Measurements from ENCODE around the gene MLH3.

The MLH3 gene

DNA sequence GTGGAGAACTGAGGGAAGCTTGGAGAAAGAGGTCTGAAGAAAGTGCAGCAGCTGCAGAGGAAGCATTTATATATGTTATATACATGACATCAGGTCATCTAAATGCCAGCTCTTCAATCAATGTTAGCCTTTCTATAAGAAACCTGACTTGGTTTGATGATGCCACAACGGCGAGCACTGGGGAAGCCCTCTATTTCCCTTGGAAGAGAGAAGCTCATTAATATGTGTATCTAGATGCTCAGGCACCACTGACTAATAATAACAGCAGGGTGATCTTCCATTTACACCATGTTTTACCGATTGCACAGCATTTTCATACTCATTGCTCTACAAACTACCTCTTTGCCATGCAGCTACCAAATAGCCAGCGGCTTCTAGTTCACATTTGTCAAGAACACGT, 11.7 kb upstream of the MLH3 start:
- peaks cover 28% of the 10 kb centered on the region for H3K36me3 ChIP-seq (ENCODE audit: insufficient read depth, low read length)
- TF ChIP-seq POLR2AphosphoS5 (IDR thresholded peaks at IDR 0.05; ENCODE audit: borderline replicate concordance, low read depth, low read length) = no peak
- no peak for TF ChIP-seq FOXP2 (optimal IDR thresholded peaks at IDR 0.05; ENCODE audit: control extremely low read depth, extremely low read length, insufficient read depth)
- TF ChIP-seq EZH2 (IDR thresholded peaks at IDR 0.05) = no peak
- no peak overlapping the region for H3K27ac ChIP-seq
- peak overlapping the region; percentile 82 for H3K9ac ChIP-seq (ENCODE audit: insufficient read length)
- no peak for DNase-seq (ENCODE audit: low read depth, low spot score)
- H3K9me3 ChIP-seq (ENCODE audit: low read depth, low read length) = peaks cover 10% of the 10 kb centered on the region; the same call in 1 of the 2 replicates
- peak overlapping the region; percentile 93 for H3K4me3 ChIP-seq

DNA sequence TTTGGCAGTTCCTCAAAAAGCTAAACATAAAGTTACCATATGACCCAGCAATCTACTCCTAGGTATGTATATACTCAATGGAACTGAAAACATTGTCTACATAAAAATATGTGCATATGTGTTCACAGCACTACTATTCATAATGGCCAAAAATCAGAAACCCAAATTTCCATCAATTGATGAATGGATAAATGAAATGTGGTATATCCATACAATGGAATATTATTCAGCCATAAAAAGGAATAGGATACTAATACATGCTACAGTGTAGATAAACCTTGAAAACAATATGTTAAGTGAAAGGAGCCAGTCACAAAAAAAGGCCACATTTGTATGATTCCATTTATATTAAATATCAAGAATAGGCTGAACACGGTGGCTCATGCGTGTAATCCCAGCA, 9.2 kb upstream of the MLH3 start:
- TF ChIP-seq EZH2 (IDR thresholded peaks at IDR 0.05) (no peak), POLR2AphosphoS5 (IDR thresholded peaks at IDR 0.05; ENCODE audit: borderline replicate concordance, low read depth, low read length) (no peak), FOXP2 (optimal IDR thresholded peaks at IDR 0.05; ENCODE audit: control extremely low read depth, extremely low read length, insufficient read depth) (no peak)

DNA sequence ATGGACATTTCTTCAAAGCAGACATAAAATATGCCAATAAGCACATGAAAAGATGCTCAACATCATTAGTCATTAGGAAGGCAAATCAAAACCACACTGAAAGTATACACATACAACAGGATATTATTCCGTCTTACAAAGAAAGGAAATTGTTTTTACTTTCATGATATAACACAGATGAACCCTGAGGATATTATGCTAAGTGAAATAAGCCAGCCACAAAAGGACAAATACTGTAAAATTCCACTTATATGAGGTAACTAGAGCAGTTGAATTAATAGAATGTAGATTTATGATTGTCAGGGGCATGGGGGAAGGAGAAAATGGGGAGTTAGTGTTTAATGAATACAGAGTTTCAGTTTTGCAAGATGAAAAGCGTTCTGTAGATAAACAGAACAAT, 8.4 kb upstream of the MLH3 start:
- Histone ChIP-seq H3K27ac (peak overlapping the region; percentile 23; the same call in 1 of the 2 replicates), H3K9me3 (ENCODE audit: low read depth, low read length) (peaks cover 10% of the 10 kb centered on the region; the same call in 1 of the 2 replicates), H3K36me3 (ENCODE audit: insufficient read depth, low read length) (peaks cover 48% of the 10 kb centered on the region), H3K4me3 (no peak overlapping the region; the same call in 1 of the 2 replicates), H3K9ac (ENCODE audit: insufficient read length) (no peak overlapping the region)
- peak; percentile 67 for DNase-seq (ENCODE audit: low read depth, low spot score)
- TF ChIP-seq POLR2AphosphoS5 (IDR thresholded peaks at IDR 0.05; ENCODE audit: borderline replicate concordance, low read depth, low read length) = peak; percentile 31; the same call in 1 of the 2 replicates
- TF ChIP-seq FOXP2 (optimal IDR thresholded peaks at IDR 0.05; ENCODE audit: control extremely low read depth, extremely low read length, insufficient read depth) = no peak

More for the DNA sequence above, 9.2 kb upstream of the MLH3 start:
- Histone ChIP-seq H3K9ac (ENCODE audit: insufficient read length) (no peak overlapping the region), H3K4me3 (peak overlapping the region; percentile 18; the same call in 1 of the 2 replicates), H3K9me3 (ENCODE audit: low read depth, low read length) (peaks cover 10% of the 10 kb centered on the region; the same call in 1 of the 2 replicates), H3K36me3 (ENCODE audit: insufficient read depth, low read length) (peaks cover 47% of the 10 kb centered on the region), H3K27ac (no peak overlapping the region)
- no peak for DNase-seq (ENCODE audit: low read depth, low spot score)

DNA sequence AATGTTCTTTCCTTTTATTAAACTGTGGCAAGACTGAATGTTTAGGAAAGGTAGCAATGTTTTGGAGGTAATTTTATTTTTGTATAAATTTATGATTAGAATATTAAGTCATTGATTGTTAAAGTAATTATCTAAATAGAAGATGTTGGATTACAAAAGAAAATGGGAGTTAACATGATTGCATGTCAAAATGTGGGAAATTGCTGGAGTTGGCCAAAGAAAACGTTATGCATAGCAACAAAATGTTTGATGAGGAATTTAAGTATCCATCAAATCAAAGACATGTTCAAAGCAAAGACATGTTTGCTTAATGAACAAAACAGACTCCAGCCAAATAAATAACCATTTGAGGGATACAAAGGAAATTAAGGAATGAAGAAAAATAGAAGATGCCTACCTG, 3.2 kb upstream of the MLH3 start:
- Histone ChIP-seq H3K4me3 (no peak overlapping the region), H3K9ac (ENCODE audit: insufficient read length) (no peak overlapping the region), H3K36me3 (ENCODE audit: insufficient read depth, low read length) (peaks cover 38% of the 10 kb centered on the region), H3K27ac (no peak overlapping the region; the same call in 1 of the 2 replicates), H3K9me3 (ENCODE audit: low read depth, low read length) (no peaks in the 10 kb centered on the region)
- no peak for TF ChIP-seq EZH2 (IDR thresholded peaks at IDR 0.05)
- TF ChIP-seq POLR2AphosphoS5 (IDR thresholded peaks at IDR 0.05; ENCODE audit: borderline replicate concordance, low read depth, low read length) = no peak
- no peak for DNase-seq (ENCODE audit: low read depth, low spot score)

DNA sequence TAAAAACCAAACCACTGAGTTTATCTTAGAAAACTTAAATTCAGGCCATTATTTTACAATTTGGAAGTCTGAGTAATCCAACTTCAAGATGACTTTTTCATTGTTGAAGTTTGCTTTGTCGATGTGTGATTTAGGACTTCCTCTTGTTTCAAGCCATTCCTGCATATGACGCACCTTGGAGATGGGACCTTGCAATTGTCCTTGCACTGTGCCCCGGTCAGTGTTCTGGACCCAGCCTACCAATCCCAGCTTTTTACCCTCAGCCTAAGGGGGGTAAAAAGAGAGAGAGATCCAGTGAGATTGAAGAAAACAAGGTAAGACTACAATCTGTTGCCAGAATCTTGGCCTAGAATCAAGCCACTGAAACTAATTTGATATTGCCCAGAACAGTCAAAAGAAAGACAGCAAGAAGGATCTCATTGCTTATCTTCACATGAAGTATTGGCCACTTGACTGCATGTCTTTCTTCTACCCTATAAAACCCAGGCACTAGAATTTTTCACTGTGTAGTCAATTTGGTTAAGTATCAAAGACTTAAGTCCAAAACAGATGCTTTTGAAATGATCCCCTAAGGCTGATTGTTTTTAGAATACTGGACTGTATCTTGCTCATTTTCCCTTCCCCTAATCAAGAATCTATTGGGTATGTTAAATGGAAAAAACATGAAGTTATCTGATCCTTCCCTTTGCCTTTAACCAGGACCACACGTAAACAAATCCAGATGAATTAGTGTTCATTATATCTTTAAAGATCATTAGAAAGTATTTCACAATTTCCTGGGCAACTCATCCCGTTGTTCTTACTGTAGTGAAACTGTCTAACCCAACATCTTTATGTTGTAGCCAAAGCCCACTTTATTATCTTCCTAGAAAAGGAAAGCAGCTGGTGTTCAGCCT, 2.4 kb upstream of the MLH3 start:
- H3K4me3 ChIP-seq = no peak overlapping the region
- TF ChIP-seq POLR2AphosphoS5 (IDR thresholded peaks at IDR 0.05; ENCODE audit: borderline replicate concordance, low read depth, low read length) (no peak; the same call in 1 of the 2 replicates), FOXP2 (optimal IDR thresholded peaks at IDR 0.05; ENCODE audit: control extremely low read depth, extremely low read length, insufficient read depth) (no peak), EZH2 (IDR thresholded peaks at IDR 0.05) (no peak)
- H3K9ac ChIP-seq (ENCODE audit: insufficient read length) = no peak overlapping the region
- no peaks in the 10 kb centered on the region for H3K9me3 ChIP-seq (ENCODE audit: low read depth, low read length)
- no peak for DNase-seq (ENCODE audit: low read depth, low spot score)
- H3K36me3 ChIP-seq (ENCODE audit: insufficient read depth, low read length) = peaks cover 32% of the 10 kb centered on the region
- peak overlapping the region; percentile 9 for H3K27ac ChIP-seq

DNA sequence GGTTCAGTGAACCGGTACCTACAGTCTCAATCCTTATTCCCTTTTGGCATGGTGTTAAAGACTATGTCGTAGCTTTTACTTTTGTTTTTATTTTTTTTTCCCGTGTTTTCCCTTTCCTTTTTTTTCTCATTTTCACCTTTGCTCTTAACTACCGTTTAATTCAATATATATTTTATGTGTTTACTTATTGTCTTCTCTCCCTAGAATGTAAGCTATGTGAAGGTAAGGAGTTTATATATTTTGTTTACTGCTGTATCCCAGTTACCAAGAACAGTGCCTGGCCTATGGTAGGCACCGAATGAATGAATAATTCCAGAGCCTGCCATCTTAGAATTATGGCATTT, 261 bp upstream of the MLH3 start:
- H3K27ac ChIP-seq = no peak overlapping the region

DNA sequence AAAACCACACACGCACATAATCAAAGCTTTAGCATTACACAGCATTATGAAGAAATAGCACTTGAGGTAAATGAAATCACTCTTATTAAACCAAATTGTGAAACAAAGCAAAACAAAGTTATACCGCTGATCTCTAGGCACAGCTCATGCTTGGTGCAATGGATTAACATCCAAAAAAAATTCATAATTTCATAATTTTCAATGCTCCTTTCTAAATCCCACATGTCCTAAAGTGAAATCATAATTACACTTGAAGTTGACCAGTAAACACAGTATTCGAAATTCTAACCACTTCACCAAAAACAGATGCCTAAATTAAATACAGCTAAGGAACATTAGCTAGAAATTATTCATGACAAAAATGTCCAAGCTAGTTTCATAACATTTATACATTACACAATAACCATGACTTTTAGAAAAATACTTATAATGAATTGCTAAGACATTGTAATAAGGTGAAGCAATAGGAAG, 1.5 kb downstream of the MLH3 start:
- DNase-seq (ENCODE audit: low read depth, low spot score) = no peak
- H3K4me3 ChIP-seq = no peak overlapping the region
- H3K9ac ChIP-seq (ENCODE audit: insufficient read length) = no peak overlapping the region
- H3K36me3 ChIP-seq (ENCODE audit: insufficient read depth, low read length) = peaks cover 13% of the 10 kb centered on the region; the same call in 1 of the 2 replicates
- peak overlapping the region; percentile 12; the same call in 1 of the 2 replicates for H3K27ac ChIP-seq
- TF ChIP-seq POLR2AphosphoS5 (IDR thresholded peaks at IDR 0.05; ENCODE audit: borderline replicate concordance, low read depth, low read length) (no peak), EZH2 (IDR thresholded peaks at IDR 0.05) (no peak), FOXP2 (optimal IDR thresholded peaks at IDR 0.05; ENCODE audit: control extremely low read depth, extremely low read length, insufficient read depth) (no peak)
- H3K9me3 ChIP-seq (ENCODE audit: low read depth, low read length) = no peaks in the 10 kb centered on the region

More for the DNA sequence above, 261 bp upstream of the MLH3 start:
- Histone ChIP-seq H3K36me3 (ENCODE audit: insufficient read depth, low read length) (peaks cover 25% of the 10 kb centered on the region), H3K9me3 (ENCODE audit: low read depth, low read length) (no peaks in the 10 kb centered on the region), H3K4me3 (no peak overlapping the region), H3K9ac (ENCODE audit: insufficient read length) (no peak overlapping the region)
- TF ChIP-seq POLR2AphosphoS5 (IDR thresholded peaks at IDR 0.05; ENCODE audit: borderline replicate concordance, low read depth, low read length) = no peak
- no peak for TF ChIP-seq FOXP2 (optimal IDR thresholded peaks at IDR 0.05; ENCODE audit: control extremely low read depth, extremely low read length, insufficient read depth)
- TF ChIP-seq EZH2 (IDR thresholded peaks at IDR 0.05) = no peak
- no peak for DNase-seq (ENCODE audit: low read depth, low spot score)

DNA sequence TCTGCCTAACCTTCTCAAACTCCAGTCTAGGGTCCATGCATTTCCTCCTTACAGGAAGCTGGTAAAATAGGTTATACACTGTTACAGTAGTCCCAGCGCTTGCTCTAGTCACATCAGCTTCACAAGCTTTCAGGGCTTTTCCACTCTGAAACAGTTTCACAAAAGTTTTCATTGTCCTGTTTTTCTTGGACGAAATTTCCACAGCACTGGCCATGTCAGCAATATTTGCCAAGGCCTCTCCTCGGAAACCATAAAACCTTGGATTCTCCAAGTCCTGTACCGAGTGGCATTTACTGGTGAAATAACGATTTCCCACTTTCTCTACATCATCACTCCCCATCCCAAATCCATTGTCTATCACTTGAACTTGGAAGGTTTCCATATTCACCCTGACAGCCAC, 2.1 kb downstream of the MLH3 start:
- no peak for DNase-seq (ENCODE audit: low read depth, low spot score)
- no peak overlapping the region for H3K27ac ChIP-seq
- no peaks in the 10 kb centered on the region for H3K9me3 ChIP-seq (ENCODE audit: low read depth, low read length)
- H3K9ac ChIP-seq (ENCODE audit: insufficient read length) = no peak overlapping the region
- peaks cover 13% of the 10 kb centered on the region; the same call in 1 of the 2 replicates for H3K36me3 ChIP-seq (ENCODE audit: insufficient read depth, low read length)
- no peak overlapping the region for H3K4me3 ChIP-seq
- TF ChIP-seq EZH2 (IDR thresholded peaks at IDR 0.05) = no peak
- TF ChIP-seq FOXP2 (optimal IDR thresholded peaks at IDR 0.05; ENCODE audit: control extremely low read depth, extremely low read length, insufficient read depth) = no peak
- no peak for TF ChIP-seq POLR2AphosphoS5 (IDR thresholded peaks at IDR 0.05; ENCODE audit: borderline replicate concordance, low read depth, low read length)

Data from SK-N-MC (cell line).